GM12878 (cell line): ENCODE measurements around the gene SIGLEC14. TPM values are rescaled to one million over a fixed set of nuclear protein-coding genes. Genes with fewer than 3 reads are reported as not detected.

Source experiments
- ATAC-seq: fragments of 200-7000 bp; cut with Tn5 transposase; 3 replicates; pipeline ENCODE4 v1.9.1; 2020; ENCODE audit warnings: mild to moderate bottlenecking, moderate library complexity
- BruUV-seq: library from RNA; stranded (reverse); fragments of 400-500 nt; replicated peaks from 2 replicates; lab custom pipeline; 2021; lab: Mats Ljungman, UMichigan
- CTCF ChIA-PET: fragments of 300-600 bp; sonication (Branson Sonifier 250); formaldehyde crosslinking; extraction: SDS; loops from one replicate; lab custom pipeline; 2021; ENCODE audit warnings: inconsistent platforms; lab: Yijun Ruan, JAX
- POLR2A ChIA-PET: fragments of 350-600 bp; formaldehyde crosslinking; extraction: SDS; loops from one replicate; lab custom pipeline; 2021; ENCODE audit warnings: inconsistent platforms; lab: Charles Lee
- RAD21 ChIA-PET: fragments of 300-600 bp; sonication (Branson Sonifier 250); formaldehyde crosslinking; loops from one replicate; lab custom pipeline; 2023; ENCODE audit warnings: antibody characterized with exemption; ENCODE audit not compliant: unreplicated experiment; lab: Charles Lee
- SMC1A ChIA-PET: fragments of 300-600 bp; sonication (Branson Sonifier 250); formaldehyde crosslinking; loops from one replicate; lab custom pipeline; 2023; ENCODE audit not compliant: unreplicated experiment, uncharacterized antibody; lab: Charles Lee
- DNase-seq: peaks from one replicate; pipeline ENCODE4 v3.0.0-alpha.2; 2011; ENCODE audit warnings: low read depth, low spot score
- FAIRE-seq: peaks from 3 replicates; lab custom pipeline; 2011; peaks lifted over from hg19 to GRCh38; lab: Jason Lieb, UNC
- H2AFZ ChIP-seq: 2 replicates; pipeline ENCODE4 v1.6.0; 2011; ENCODE audit warnings: low read depth, low read length, control low read depth; ENCODE audit not compliant: control insufficient read depth
- H3K27ac ChIP-seq: 2 replicates; pipeline ENCODE4 v1.5.1; 2011; ENCODE audit warnings: control low read depth; ENCODE audit not compliant: control insufficient read depth, insufficient read depth
- H3K27me3 ChIP-seq, 2 experiments: replicated peaks in 1 of 2; 2 replicates each; pipeline versions ENCODE4 v1.6.0 to v1.6.1; 2011; ENCODE audit warnings: low read length in 1 of 2; ENCODE audit not compliant: control insufficient read depth in 2 of 2, insufficient read depth in 2 of 2
- H3K36me3 ChIP-seq, 2 experiments: 2 replicates each; pipeline ENCODE4 v1.5.1; 2011; ENCODE audit warnings: low read length in 1 of 2; ENCODE audit not compliant: control insufficient read depth in 2 of 2, insufficient read depth in 2 of 2
- H3K4me1 ChIP-seq: 2 replicates; pipeline ENCODE4 v1.6.1; 2011; ENCODE audit warnings: mild to moderate bottlenecking, low read length, moderate library complexity, mixed read lengths; ENCODE audit not compliant: control insufficient read depth, insufficient read depth
- H3K4me2 ChIP-seq: 2 replicates; pipeline ENCODE4 v1.6.0; 2011; ENCODE audit warnings: control low read depth; ENCODE audit not compliant: control insufficient read depth, insufficient read depth
- H3K4me3 ChIP-seq: fragments of 200-600 bp; sonication (generic); 2 replicates; pipeline ENCODE4 v1.5.1; 2016
- H3K79me2 ChIP-seq: 2 replicates; pipeline ENCODE4 v1.6.0; 2011; ENCODE audit warnings: low read length; ENCODE audit not compliant: control insufficient read depth, insufficient read depth
- H3K9ac ChIP-seq: 2 replicates; pipeline ENCODE4 v1.8.0; 2011; ENCODE audit warnings: low read length, control low read depth, mixed read lengths; ENCODE audit not compliant: control insufficient read depth, insufficient read depth
- H3K9me3 ChIP-seq: replicated peaks from 3 replicates; pipeline ENCODE4 v1.5.1; 2011; ENCODE audit warnings: mild to moderate bottlenecking, low read length; ENCODE audit not compliant: control insufficient read depth, insufficient read depth
- H4K20me1 ChIP-seq: 2 replicates; pipeline ENCODE4 v1.6.0; 2011; ENCODE audit not compliant: control insufficient read depth, insufficient read depth
- CEBPB ChIP-seq, 2 experiments: fragments of 150-350 bp in 1 of 2; IDR thresholded peaks; 2 replicates each; pipeline ENCODE4 v1.6.1; 2012 to 2014; ENCODE audit warnings: low read depth in 2 of 2, low read length in 2 of 2, borderline replicate concordance in 1 of 2, inconsistent platforms in 1 of 2
- EED ChIP-seq: sonication (generic); IDR thresholded peaks from 2 replicates; pipeline ENCODE4 v1.6.1; 2016; ENCODE audit warnings: antibody characterized with exemption, low read depth
- JUNB ChIP-seq: IDR thresholded peaks from 2 replicates; pipeline ENCODE4 v1.6.1; 2016; ENCODE audit warnings: antibody characterized with exemption, mild to moderate bottlenecking
- MXI1 ChIP-seq: fragments of 150-350 bp; IDR thresholded peaks from 2 replicates; pipeline ENCODE4 v1.6.1; 2011; ENCODE audit warnings: low read depth, mild to moderate bottlenecking, inconsistent platforms, low read length, improper control_type of control experiment
- NFIC ChIP-seq: IDR thresholded peaks from 2 replicates; pipeline ENCODE4 v1.6.1; 2012; ENCODE audit warnings: low read depth, mild to moderate bottlenecking, inconsistent platforms, low read length, moderate library complexity
- RUNX3 ChIP-seq: IDR thresholded peaks from 2 replicates; pipeline ENCODE4 v1.6.1; 2012; ENCODE audit warnings: low read length, inconsistent platforms
- TCF7 ChIP-seq: IDR thresholded peaks from 2 replicates; pipeline ENCODE4 v1.6.1; 2014; ENCODE audit warnings: antibody characterized with exemption, borderline replicate concordance
- WGBS: methylation state at CpG from one replicate; pipeline ENCODE4 v1.1.6; 2016; ENCODE audit warnings: low lambda C conversion rate; ENCODE audit not compliant: insufficient replicate concordance, insufficient coverage; ENCODE audit errors: missing lambda C conversion rate; 5-methylcytosine and 5-hydroxymethylcytosine counted together
- in situ Hi-C: fragments of 300-500 bp; cut with MboI; formaldehyde crosslinking; loops from 9 replicates; pipeline ENCODE4 v1.14.3; 2018; ENCODE audit warnings: mixed read lengths
- intact Hi-C: fragments of 100-400 bp; cut with micrococcal nuclease; formaldehyde crosslinking; loops from one replicate; pipeline ENCODE4 v1.14.2; 2022; ENCODE audit not compliant: unreplicated experiment
- polyA plus RNA-seq, 11 experiments: library from polyadenylated mRNA; depleted of rRNA in 4 of 11; unstranded in 6 of 11; stranded (reverse) in 5 of 11; fragments of >200 nt; fragmentation: Nextera tagmentation in 4 of 11; fragmentation: Illumina TruSeq in 1 of 11; extraction: Ambion mirVana in 4 of 11; extraction: Trizol in 1 of 11; gene quantifications; 1 replicate in 1 of 11; 2 replicates in 10 of 11; pipeline versions ENCODE4 v1.2.1 to v1.2.3, GENCODE V29; 2011 to 2016; ENCODE audit warnings: inconsistent platforms in 2 of 11, missing spikeins in 2 of 11, low read depth in 1 of 11
- total RNA-seq, 4 experiments: library from RNA; depleted of rRNA in 3 of 4; stranded (reverse); fragments of >200 nt in 3 of 4; fragmentation: Illumina TruSeq in 1 of 4; extraction: Trizol in 1 of 4; gene quantifications; 2 replicates each; pipeline versions ENCODE4 v1.2.1 to v1.2.3, GENCODE V29; 2013 to 2021

SIGLEC14 gene
- total and polyA plus RNA-seq, 10 of the 15 experiments (the other 5 are each of a cell fraction or from before 2014, with no cell fraction given): 0.57 to 8.4 (median 4.6) TPM

DNA sequence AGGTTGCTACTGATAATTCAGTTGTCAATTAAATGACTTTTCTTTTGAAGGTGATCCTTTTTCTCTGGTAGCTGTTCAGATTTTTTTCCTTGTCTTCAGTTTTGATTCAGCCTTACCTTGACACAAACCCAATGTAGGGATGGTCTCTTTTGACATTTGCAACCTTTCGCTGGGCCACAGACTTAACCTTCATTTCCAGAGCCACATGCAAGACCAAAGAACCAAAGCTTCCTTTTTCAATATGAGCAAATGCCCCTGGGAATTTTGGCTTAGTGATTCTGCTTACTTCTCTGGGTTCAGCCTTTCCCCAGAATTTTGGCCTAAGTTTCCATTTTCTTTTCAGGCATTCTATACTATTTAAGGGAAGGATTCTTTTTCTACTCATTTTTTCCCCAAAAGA, 36.0 kb downstream of the SIGLEC14 start:
- SMC1A ChIA-PET: no interaction called here
- CTCF ChIA-PET: interaction anchor here (1.2 kb wide), 1 partner anchor 9 kb away, joined by 3 read pairs; no protein-coding TSS in a partner anchor
- H3K4me1 ChIP-seq: peaks cover 32% of the 10 kb centered on the region
- no peak overlapping the region for H3K27ac ChIP-seq
- intact Hi-C loops: no loop called here
- H3K9ac ChIP-seq: no peak overlapping the region
- RAD21 ChIA-PET: no interaction called here
- H3K36me3 ChIP-seq: no peaks in the 10 kb centered on the region
- H3K79me2 ChIP-seq: no peaks in the 10 kb centered on the region
- ATAC-seq: no peak
- BruUV-seq: no TSS peak
- H2AFZ ChIP-seq: no peak overlapping the region
- in situ Hi-C loops: no loop called here
- TF ChIP-seq CEBPB (IDR thresholded peaks at IDR 0.05; ENCODE audit: borderline replicate concordance in 1 of 2, low read depth in 2 of 2, low read length in 2 of 2) (no peak), TCF7 (peak; percentile 31; the same call in 1 of the 2 replicates), MXI1 (no peak), JUNB (peak; percentile 57), EED (0 out of 2 replicates have a peak, but pooled peaks have one; percentile 26), NFIC (peak; percentile 73; the same call in 1 of the 2 replicates), RUNX3 (peak; percentile 80)
- no peak overlapping the region for H3K4me3 ChIP-seq
- WGBS: 0% methylated on average over 1 of the region's 1 CpG
- DNase-seq: no peak
- no peaks in the 10 kb centered on the region for H4K20me1 ChIP-seq
- H3K9me3 ChIP-seq: peaks cover 7% of the 10 kb centered on the region; the same call in 2 of the 3 replicates
- no peak overlapping the region for H3K4me2 ChIP-seq
- POLR2A ChIA-PET: no interaction called here
- H3K27me3 ChIP-seq: no peaks in the 10 kb centered on the region; a peak in 1 of 4 replicates
- FAIRE-seq: no peak
